HepG2 (cell line): Measurements from ENCODE around the gene ERP27. TPM values are rescaled to one million over a fixed set of nuclear protein-coding genes. Genes with fewer than 3 reads are reported as not detected.

Source experiments
- ATAC-seq: fragments of 200-7000 bp; cut with Tn5 transposase; 3 replicates; pipeline ENCODE4 v1.9.1; 2020; ENCODE audit warnings: mild to moderate bottlenecking, moderate library complexity
- BruUV-seq: library from RNA; stranded (reverse); fragments of 400-500 nt; replicated peaks from 2 replicates; lab custom pipeline; 2021; lab: Mats Ljungman, UMichigan
- CTCF ChIA-PET: fragments of 300-600 bp; formaldehyde crosslinking; extraction: SDS; loops from one replicate; lab custom pipeline; 2021; ENCODE audit warnings: low total read pairs, inconsistent platforms, low intra/inter-chr PET ratio; lab: Yijun Ruan, JAX
- POLR2A ChIA-PET: fragments of 350-600 bp; sonication (Branson Sonifier 250); formaldehyde crosslinking; loops from one replicate; lab custom pipeline; 2020; ENCODE audit warnings: antibody characterized with exemption, inconsistent platforms; lab: Yijun Ruan, JAX
- DNase-seq: peaks from one replicate; pipeline ENCODE4 v3.0.0-alpha.2; 2015; ENCODE audit warnings: low spot score
- FAIRE-seq: peaks from 3 replicates; lab custom pipeline; 2011; peaks lifted over from hg19 to GRCh38; lab: Jason Lieb, UNC
- H2AFZ ChIP-seq: one replicate; pipeline ENCODE4 v1.6.1; 2011; ENCODE audit warnings: low read length, inconsistent platforms
- H3K27ac ChIP-seq: fragments of 300-600 bp; 3 replicates; pipeline ENCODE4 v1.8.0; 2011; ENCODE audit warnings: mixed run types, mild to moderate bottlenecking, mixed read lengths, low read length, inconsistent platforms; ENCODE audit not compliant: insufficient read depth; ENCODE audit errors: extremely low read length
- H3K27me3 ChIP-seq, 2 experiments: fragments of 200-600 bp in 1 of 2; 2 replicates in 1 of 2; 3 replicates in 1 of 2; pipeline versions ENCODE4 v1.6.0 to v1.8.0; 2011; ENCODE audit warnings: low read length in 2 of 2, mild to moderate bottlenecking in 2 of 2, moderate library complexity in 2 of 2, inconsistent platforms in 1 of 2; ENCODE audit not compliant: insufficient read depth in 2 of 2, control insufficient read depth in 1 of 2
- H3K36me3 ChIP-seq, 2 experiments: fragments of 200-600 bp in 1 of 2; replicated peaks in 1 of 2; 2 replicates in 1 of 2; 3 replicates in 1 of 2; pipeline versions ENCODE4 v1.5.1 to v1.8.0; 2011; ENCODE audit warnings: low read length in 2 of 2, inconsistent platforms in 1 of 2; ENCODE audit not compliant: insufficient read depth in 2 of 2, control insufficient read depth in 1 of 2
- H3K4me1 ChIP-seq: 2 replicates; pipeline ENCODE4 v1.5.1; 2012; ENCODE audit warnings: low read length, inconsistent platforms; ENCODE audit not compliant: insufficient read depth
- H3K4me2 ChIP-seq: 2 replicates; pipeline ENCODE4 v1.6.0; 2011; ENCODE audit warnings: low read depth, low read length, inconsistent platforms
- H3K4me3 ChIP-seq, 3 experiments: fragments of 200-600 bp in 1 of 3; sonication (generic), shearing (Covaris generic) in 1 of 3; replicated peaks in 1 of 3; 2 replicates each; pipeline ENCODE4 v1.5.1; 2011 to 2016; ENCODE audit warnings: low read length in 3 of 3, inconsistent platforms in 2 of 3, low read depth in 2 of 3, mild to moderate bottlenecking in 2 of 3, control low read depth in 1 of 3, mixed read lengths in 1 of 3; ENCODE audit not compliant: insufficient read depth in 1 of 3
- H3K79me2 ChIP-seq: one replicate; pipeline ENCODE4 v1.6.1; 2011; ENCODE audit warnings: low read length, inconsistent platforms; ENCODE audit not compliant: insufficient read depth
- H3K9ac ChIP-seq: 2 replicates; pipeline ENCODE4 v1.6.0; 2011; ENCODE audit warnings: mild to moderate bottlenecking, low read depth, low read length, inconsistent platforms; ENCODE audit not compliant: insufficient read depth
- H3K9me3 ChIP-seq: 2 replicates; pipeline ENCODE4 v1.5.1; 2012; ENCODE audit warnings: mild to moderate bottlenecking, low read length
- H4K20me1 ChIP-seq: 2 replicates; pipeline ENCODE4 v1.6.0; 2011; ENCODE audit warnings: inconsistent platforms, mild to moderate bottlenecking, low read length, moderate library complexity; ENCODE audit not compliant: insufficient read depth
- DR1 ChIP-seq: sonication (generic); formaldehyde crosslinking; IDR thresholded peaks from 2 replicates; pipeline ENCODE4 v1.8.0; 2021; ENCODE audit warnings: mild to moderate bottlenecking, missing genetic modification reagents, inconsistent platforms
- GZF1 ChIP-seq: sonication (generic); formaldehyde crosslinking; IDR thresholded peaks from 2 replicates; pipeline ENCODE4 v1.5.1; 2020; ENCODE audit warnings: mild to moderate bottlenecking, missing genetic modification reagents
- MTA1 ChIP-seq: sonication (generic); formaldehyde crosslinking; IDR thresholded peaks from 2 replicates; pipeline ENCODE4 v1.4.0; 2020; ENCODE audit warnings: missing genetic modification reagents, mild to moderate bottlenecking, borderline replicate concordance
- MZF1 ChIP-seq: sonication (generic); formaldehyde crosslinking; IDR thresholded peaks from 2 replicates; pipeline ENCODE4 v1.8.1; 2023; ENCODE audit warnings: mild to moderate bottlenecking, missing genetic modification reagents, borderline replicate concordance
- NPAS2 ChIP-seq: sonication (generic); formaldehyde crosslinking; IDR thresholded peaks from 2 replicates; pipeline ENCODE4 v1.8.0; 2022; ENCODE audit warnings: mild to moderate bottlenecking, missing genetic modification reagents, borderline replicate concordance
- PHF8 ChIP-seq: sonication (generic); formaldehyde crosslinking; IDR thresholded peaks from 2 replicates; pipeline ENCODE4 v1.5.0; 2020; ENCODE audit warnings: missing genetic modification reagents
- PPARG ChIP-seq: conservative IDR thresholded peaks from 2 replicates; pipeline ENCODE4 v1.6.1; 2016; ENCODE audit warnings: missing biosample characterization, missing genetic modification reagents
- RNF2 ChIP-seq: fragments of 450-650 bp; conservative IDR thresholded peaks from 2 replicates; pipeline ENCODE4 v1.6.1; 2016; ENCODE audit warnings: low read depth
- SIN3B ChIP-seq: fragments of 150-350 bp; IDR thresholded peaks from 2 replicates; pipeline ENCODE4 v1.6.1; 2014; ENCODE audit warnings: low read length
- SRSF4 ChIP-seq: fragments of 200-400 bp; formaldehyde crosslinking; IDR thresholded peaks from one replicate; pipeline ENCODE4 v1.6.1; 2018; ENCODE audit warnings: mild to moderate bottlenecking, low read depth, low read length, moderate library complexity; ENCODE audit not compliant: poor library complexity, severe bottlenecking
- TBX2 ChIP-seq: sonication (generic); formaldehyde crosslinking; IDR thresholded peaks from 2 replicates; pipeline ENCODE4 v1.5.0; 2020; ENCODE audit warnings: missing genetic modification reagents, mild to moderate bottlenecking, borderline replicate concordance
- ZNF12 ChIP-seq: sonication (generic); formaldehyde crosslinking; IDR thresholded peaks from 2 replicates; pipeline ENCODE4 v1.5.0; 2020; ENCODE audit warnings: missing genetic modification reagents
- ZNF296 ChIP-seq: sonication (generic); formaldehyde crosslinking; conservative IDR thresholded peaks from 2 replicates; pipeline ENCODE4 v1.5.0; 2020; ENCODE audit warnings: mild to moderate bottlenecking, missing genetic modification reagents
- ZNF674 ChIP-seq: sonication (generic); formaldehyde crosslinking; IDR thresholded peaks from 2 replicates; pipeline ENCODE4 v1.5.0; 2020; ENCODE audit warnings: low read depth, mild to moderate bottlenecking, missing genetic modification reagents
- ZNF678 ChIP-seq: sonication (generic); formaldehyde crosslinking; IDR thresholded peaks from 2 replicates; pipeline ENCODE4 v1.4.0; 2020; ENCODE audit warnings: mild to moderate bottlenecking, missing genetic modification reagents
- whole genome bisulfite sequencing: methylation state at CpG from one replicate; pipeline ENCODE4 v1.1.6; 2017; ENCODE audit warnings: low lambda C conversion rate; 5-methylcytosine and 5-hydroxymethylcytosine counted together
- in situ Hi-C: cut with HindIII; loops from 2 replicates; pipeline ENCODE4 v1.10.0; 2017; ENCODE audit warnings: low pct_unique_long_range_greater_than_20kb; ENCODE audit not compliant: extremely low pct_ligation_motif_present
- intact Hi-C: fragments of 100-400 bp; cut with micrococcal nuclease; formaldehyde crosslinking; loops from one replicate; pipeline ENCODE4 v1.10.0; 2022; ENCODE audit not compliant: unreplicated experiment
- polyA plus RNA-seq, 8 experiments: library from polyadenylated mRNA; depleted of rRNA in 3 of 8; stranded (reverse) in 7 of 8; unstranded in 1 of 8; fragments of >200 nt; fragmentation: Illumina TruSeq in 4 of 8; extraction: Trizol in 4 of 8; gene quantifications; 2 replicates each; pipeline versions ENCODE4 v1.2.1 to v1.2.3, GENCODE V29; 2011 to 2016; ENCODE audit warnings: low read depth in 4 of 8, missing spikeins in 1 of 8, mixed read lengths in 1 of 8; ENCODE audit not compliant: insufficient read depth in 1 of 8
- total RNA-seq, 5 experiments: library from RNA; depleted of rRNA; stranded (reverse); fragments of >200 nt; fragmentation: Illumina TruSeq; extraction: Trizol; gene quantifications; 2 replicates each; pipeline ENCODE4 v1.2.3, GENCODE V29; 2016; ENCODE audit warnings: low read depth in 1 of 5
- TF ChIP-seq, protein P1 (sequence below): sonication (generic); formaldehyde crosslinking; IDR thresholded peaks from 2 replicates; pipeline ENCODE4 v1.8.0; 2022; ENCODE audit warnings: mild to moderate bottlenecking, missing genetic modification reagents

The ERP27 gene
- total and polyA plus RNA-seq, 2 of the 13 experiments (the other 11 are each of a cell fraction or from before 2014, with no cell fraction given), result 1.8 to 6.6 TPM

GRCh38 chr12:14893506-14894250 lies 44.7 kb downstream of the ERP27 start:
- FAIRE-seq, result no peak
- POLR2A ChIA-PET, result interaction anchor here (1.1 kb wide), 1 partner anchor 50 kb away, joined by 4 read pairs; the partner anchor contains the start of gene ART4
- no peak overlapping the region for H3K9ac ChIP-seq
- TF ChIP-seq ZNF296 (CRISPR knock-in tag) (no peak), ZNF678 (no peak), NPAS2 (no peak), MZF1 (CRISPR knock-in tag) (no peak), PHF8 (CRISPR knock-in tag) (no peak), SIN3B (no peak), GZF1 (no peak), TBX2 (CRISPR knock-in tag) (no peak), DR1 (CRISPR knock-in tag) (no peak), SRSF4 (no peak), RNF2 (no peak), ZNF12 (no peak), MTA1 (CRISPR knock-in tag) (no peak), PPARG (no peak), ZNF674 (no peak)
- TF ChIP-seq, protein P1, sequence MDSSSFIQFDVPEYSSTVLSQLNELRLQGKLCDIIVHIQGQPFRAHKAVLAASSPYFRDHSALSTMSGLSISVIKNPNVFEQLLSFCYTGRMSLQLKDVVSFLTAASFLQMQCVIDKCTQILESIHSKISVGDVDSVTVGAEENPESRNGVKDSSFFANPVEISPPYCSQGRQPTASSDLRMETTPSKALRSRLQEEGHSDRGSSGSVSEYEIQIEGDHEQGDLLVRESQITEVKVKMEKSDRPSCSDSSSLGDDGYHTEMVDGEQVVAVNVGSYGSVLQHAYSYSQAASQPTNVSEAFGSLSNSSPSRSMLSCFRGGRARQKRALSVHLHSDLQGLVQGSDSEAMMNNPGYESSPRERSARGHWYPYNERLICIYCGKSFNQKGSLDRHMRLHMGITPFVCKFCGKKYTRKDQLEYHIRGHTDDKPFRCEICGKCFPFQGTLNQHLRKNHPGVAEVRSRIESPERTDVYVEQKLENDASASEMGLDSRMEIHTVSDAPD (CRISPR knock-in tag), result no peak
- TF ChIP-seq, all 625 proteins: peak for 0
- BruUV-seq, result no TSS peak
- H3K9me3 ChIP-seq, result no peaks in the 10 kb centered on the region
- CTCF ChIA-PET, result no interaction called here
- no peaks in the 10 kb centered on the region for H3K79me2 ChIP-seq
- WGBS, result 34% methylated on average over 5 of the region's 5 CpGs
- H3K4me3 ChIP-seq, result no peak overlapping the region
- H3K36me3 ChIP-seq, result no peaks in the 10 kb centered on the region
- no peaks in the 10 kb centered on the region for H3K27me3 ChIP-seq
- DNase-seq (no peak), ATAC-seq (no peak)
- H3K4me1 ChIP-seq, result no peaks in the 10 kb centered on the region
- no peak overlapping the region for H2AFZ ChIP-seq
- H4K20me1 ChIP-seq, result no peaks in the 10 kb centered on the region
- in situ Hi-C loops, result no loop called here
- H3K4me2 ChIP-seq, result no peak overlapping the region
- intact Hi-C loops, result loop anchor here (2.0 kb wide), 1 partner anchor 49 kb away; no protein-coding TSS in a partner anchor
- no peak overlapping the region for H3K27ac ChIP-seq
